ENCODE measurements around the gene PTPRM. TPM values are rescaled to one million over a fixed set of nuclear protein-coding genes. Genes with fewer than 3 reads are reported as not detected.

Gene PTPRM
- total RNA-seq, 1 donor = 84.7 TPM

GRCh38 chr18:7919565-7919964 lies 352.4 kb downstream of the PTPRM start:
- Histone ChIP-seq H3K4me1 (ENCODE audit: insufficient read depth, low read length) (peaks cover 17% of the 10 kb centered on the region), H3K36me3 (ENCODE audit: insufficient read depth, low read length) (no peaks in the 10 kb centered on the region), H3K4me3 (ENCODE audit: insufficient read depth, low read length) (no peak overlapping the region), H3K27ac (ENCODE audit: low read depth, low read length) (no peak overlapping the region), H2AFZ (ENCODE audit: low read length) (no peak overlapping the region), H3K27me3 (ENCODE audit: insufficient read depth, low read length) (no peaks in the 10 kb centered on the region), H3K79me2 (ENCODE audit: insufficient read depth, low read length) (peaks cover 7% of the 10 kb centered on the region), H3K4me2 (ENCODE audit: insufficient read depth, low read length) (no peak overlapping the region), H4K20me1 (ENCODE audit: insufficient read depth, low read length) (no peaks in the 10 kb centered on the region), H3K9me3 (ENCODE audit: low read depth, low read length) (no peaks in the 10 kb centered on the region)
- no peak for DNase-seq (ENCODE audit: insufficient read length, low spot score, missing footprints)
- no peak for TF ChIP-seq CTCF (IDR thresholded peaks at IDR 0.05; ENCODE audit: extremely low read depth, low read depth, low read length)

- Histone ChIP-seq H3K79me2 (ENCODE audit: insufficient read depth, low read length) (peaks cover 8% of the 10 kb centered on the region), H3K4me1 (ENCODE audit: insufficient read depth, low read length) (peaks cover 19% of the 10 kb centered on the region), H3K4me2 (ENCODE audit: insufficient read depth, low read length) (peak overlapping the region; percentile 71), H3K36me3 (ENCODE audit: insufficient read depth, low read length) (no peaks in the 10 kb centered on the region), H3K4me3 (ENCODE audit: insufficient read depth, low read length) (peak overlapping the region; percentile 41), H2AFZ (ENCODE audit: low read length) (peak overlapping the region; percentile 51), H3K9me3 (ENCODE audit: low read depth, low read length) (no peaks in the 10 kb centered on the region), H3K27ac (ENCODE audit: low read depth, low read length) (peak overlapping the region; percentile 76), H4K20me1 (ENCODE audit: insufficient read depth, low read length) (no peaks in the 10 kb centered on the region), H3K27me3 (ENCODE audit: insufficient read depth, low read length) (no peaks in the 10 kb centered on the region)
- no peak for DNase-seq (ENCODE audit: insufficient read length, low spot score, missing footprints)
- no peak for TF ChIP-seq CTCF (IDR thresholded peaks at IDR 0.05; ENCODE audit: extremely low read depth, low read depth, low read length)
Observed at GRCh38 chr18:7921938-7922587, 354.9 kb downstream of the PTPRM start.

- H4K20me1 ChIP-seq (ENCODE audit: insufficient read depth, low read length) = no peaks in the 10 kb centered on the region
- H3K4me2 ChIP-seq (ENCODE audit: insufficient read depth, low read length) = peak overlapping the region; percentile 71
- no peak for DNase-seq (ENCODE audit: insufficient read length, low spot score, missing footprints)
- no peak overlapping the region for H2AFZ ChIP-seq (ENCODE audit: low read length)
- no peaks in the 10 kb centered on the region for H3K9me3 ChIP-seq (ENCODE audit: low read depth, low read length)
- H3K4me3 ChIP-seq (ENCODE audit: insufficient read depth, low read length) = no peak overlapping the region
- TF ChIP-seq CTCF (IDR thresholded peaks at IDR 0.05; ENCODE audit: extremely low read depth, low read depth, low read length) = no peak
- no peaks in the 10 kb centered on the region for H3K36me3 ChIP-seq (ENCODE audit: insufficient read depth, low read length)
- H3K4me1 ChIP-seq (ENCODE audit: insufficient read depth, low read length) = peaks cover 24% of the 10 kb centered on the region
- H3K79me2 ChIP-seq (ENCODE audit: insufficient read depth, low read length) = peaks cover 8% of the 10 kb centered on the region
- H3K27ac ChIP-seq (ENCODE audit: low read depth, low read length) = peak overlapping the region; percentile 76
- H3K27me3 ChIP-seq (ENCODE audit: insufficient read depth, low read length) = no peaks in the 10 kb centered on the region
Observed at GRCh38 chr18:7923105-7923504, 356.0 kb downstream of the PTPRM start.

GRCh38 chr18:7924616-7925015 lies 357.5 kb downstream of the PTPRM start:
- H3K4me2 ChIP-seq (ENCODE audit: insufficient read depth, low read length) = no peak overlapping the region

More at GRCh38 chr18:7924616-7925015, 357.5 kb downstream of the PTPRM start:
- no peak overlapping the region for H3K4me3 ChIP-seq (ENCODE audit: insufficient read depth, low read length)
- H3K4me1 ChIP-seq (ENCODE audit: insufficient read depth, low read length) = peaks cover 24% of the 10 kb centered on the region
- no peak for DNase-seq (ENCODE audit: insufficient read length, low spot score, missing footprints)
- no peak overlapping the region for H3K27ac ChIP-seq (ENCODE audit: low read depth, low read length)
- H3K36me3 ChIP-seq (ENCODE audit: insufficient read depth, low read length) = no peaks in the 10 kb centered on the region
- TF ChIP-seq CTCF (IDR thresholded peaks at IDR 0.05; ENCODE audit: extremely low read depth, low read depth, low read length) = no peak
- H2AFZ ChIP-seq (ENCODE audit: low read length) = no peak overlapping the region
- H3K27me3 ChIP-seq (ENCODE audit: insufficient read depth, low read length) = no peaks in the 10 kb centered on the region
- H4K20me1 ChIP-seq (ENCODE audit: insufficient read depth, low read length) = no peaks in the 10 kb centered on the region
- no peaks in the 10 kb centered on the region for H3K9me3 ChIP-seq (ENCODE audit: low read depth, low read length)
- H3K79me2 ChIP-seq (ENCODE audit: insufficient read depth, low read length) = peaks cover 8% of the 10 kb centered on the region

Measured in osteoblast (primary cell).